DOHH2 (cell line): ENCODE measurements around the gene CTDSPL.

Source experiments
- H3F3A ChIP-seq: fragments of 200-600 bp; sonication (generic), shearing (Covaris generic); 2 replicates; pipeline ENCODE4 v1.6.0; 2016; ENCODE audit warnings: antibody characterized with exemption, mild to moderate bottlenecking; ENCODE audit not compliant: control insufficient read depth, insufficient read depth
- H3K27ac ChIP-seq: fragments of 200-600 bp; sonication (generic); 2 replicates; pipeline ENCODE4 v1.5.1; 2014; ENCODE audit warnings: low read depth, mild to moderate bottlenecking, low read length, moderate library complexity
- H3K27me3 ChIP-seq: fragments of 200-600 bp; sonication (generic); 2 replicates; pipeline ENCODE4 v1.6.1; 2014; ENCODE audit warnings: mild to moderate bottlenecking, low read length, mixed read lengths; ENCODE audit not compliant: control insufficient read depth
- H3K36me3 ChIP-seq: fragments of 200-600 bp; sonication (generic); 2 replicates; pipeline ENCODE4 v1.6.1; 2014; ENCODE audit warnings: mild to moderate bottlenecking, low read length, moderate library complexity, mixed read lengths; ENCODE audit not compliant: control insufficient read depth
- H3K4me1 ChIP-seq: fragments of 200-600 bp; sonication (generic); 2 replicates; pipeline ENCODE4 v1.6.1; 2014; ENCODE audit warnings: mild to moderate bottlenecking, low read length, mixed read lengths; ENCODE audit not compliant: control insufficient read depth
- H3K4me2 ChIP-seq: fragments of 200-600 bp; sonication (generic); 2 replicates; pipeline ENCODE4 v1.6.0; 2014; ENCODE audit warnings: mild to moderate bottlenecking, low read length, moderate library complexity
- H3K4me3 ChIP-seq: fragments of 200-600 bp; sonication (generic); 2 replicates; pipeline ENCODE4 v1.5.1; 2014; ENCODE audit warnings: mild to moderate bottlenecking, low read length, mixed read lengths
- H3K79me2 ChIP-seq: fragments of 200-600 bp; sonication (generic); 2 replicates; pipeline ENCODE4 v1.6.1; 2014; ENCODE audit warnings: mild to moderate bottlenecking, low read length, mixed read lengths; ENCODE audit not compliant: control insufficient read depth
- H3K9me2 ChIP-seq: fragments of 200-600 bp; sonication (generic); replicated peaks from 2 replicates; pipeline ENCODE4 v1.6.1; 2014; ENCODE audit warnings: mild to moderate bottlenecking, low read length, mixed read lengths; ENCODE audit not compliant: control insufficient read depth
- H3K9me3 ChIP-seq: fragments of 200-600 bp; sonication (generic); 2 replicates; pipeline ENCODE4 v1.6.1; 2014; ENCODE audit warnings: antibody characterized with exemption, low read length, mixed read lengths; ENCODE audit not compliant: control insufficient read depth, insufficient read depth
- H4K20me1 ChIP-seq: fragments of 200-600 bp; sonication (generic); 2 replicates; pipeline ENCODE4 v1.6.0; 2014; ENCODE audit warnings: low read depth, mild to moderate bottlenecking, antibody characterized with exemption, low read length, moderate library complexity; ENCODE audit not compliant: control insufficient read depth, insufficient read depth
- EZH2phosphoT487 ChIP-seq: fragments of 200-600 bp; sonication (generic); IDR thresholded peaks from 2 replicates; pipeline ENCODE4 v1.6.1; 2017; ENCODE audit warnings: borderline replicate concordance, mild to moderate bottlenecking, antibody characterized with exemption, low read length, moderate library complexity, mixed read lengths
- TF ChIP-seq, protein P1 (sequence below): fragments of 200-600 bp; sonication (generic); IDR thresholded peaks from one replicate; pipeline ENCODE4 v1.5.1; 2014; ENCODE audit warnings: antibody characterized with exemption, mild to moderate bottlenecking, low read depth, low read length; ENCODE audit not compliant: poor library complexity, severe bottlenecking

Gene CTDSPL

DNA sequence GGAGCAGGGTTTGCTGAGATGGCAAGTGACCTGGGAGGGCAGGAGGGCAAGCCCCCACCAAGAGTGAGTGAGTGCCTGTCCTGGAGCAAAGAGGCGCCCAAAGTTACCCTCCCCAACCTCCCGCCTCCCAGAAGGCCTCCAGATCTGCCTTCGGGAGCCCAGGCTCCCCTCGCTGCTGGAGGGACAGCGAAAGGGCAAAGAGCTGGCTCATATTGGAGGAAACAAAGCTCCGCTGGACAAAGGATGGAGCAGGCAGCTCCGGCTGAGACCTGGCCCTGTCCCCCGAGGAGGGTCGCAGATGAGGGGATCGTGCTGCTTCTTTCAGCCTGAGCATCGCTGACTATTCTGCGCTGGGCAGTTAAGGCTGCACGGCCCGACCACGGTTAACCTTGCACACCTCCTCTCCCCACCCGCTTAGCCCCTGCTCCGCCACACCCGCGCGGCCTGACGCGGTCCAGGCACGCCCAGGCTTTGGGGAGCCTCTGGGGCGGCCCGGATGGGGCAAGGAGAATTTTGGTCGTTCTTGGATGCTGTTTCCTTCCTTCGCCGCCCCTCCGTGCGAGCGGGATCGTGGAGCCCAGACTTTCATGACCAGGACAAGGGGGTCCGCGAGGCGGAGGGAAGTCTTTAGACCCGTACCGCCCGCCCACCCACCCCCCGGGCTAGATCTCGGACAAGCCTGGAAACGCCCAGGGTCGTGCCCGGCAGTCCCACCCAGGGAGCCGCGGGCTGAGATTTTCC, 167.1 kb downstream of the CTDSPL start:
- H3K4me2 ChIP-seq, result no peak overlapping the region
- peaks cover 32% of the 10 kb centered on the region for H3K27me3 ChIP-seq
- H3K9me2 ChIP-seq, result no peaks in the 10 kb centered on the region
- H3K4me3 ChIP-seq, result no peak overlapping the region
- TF ChIP-seq, protein P1, sequence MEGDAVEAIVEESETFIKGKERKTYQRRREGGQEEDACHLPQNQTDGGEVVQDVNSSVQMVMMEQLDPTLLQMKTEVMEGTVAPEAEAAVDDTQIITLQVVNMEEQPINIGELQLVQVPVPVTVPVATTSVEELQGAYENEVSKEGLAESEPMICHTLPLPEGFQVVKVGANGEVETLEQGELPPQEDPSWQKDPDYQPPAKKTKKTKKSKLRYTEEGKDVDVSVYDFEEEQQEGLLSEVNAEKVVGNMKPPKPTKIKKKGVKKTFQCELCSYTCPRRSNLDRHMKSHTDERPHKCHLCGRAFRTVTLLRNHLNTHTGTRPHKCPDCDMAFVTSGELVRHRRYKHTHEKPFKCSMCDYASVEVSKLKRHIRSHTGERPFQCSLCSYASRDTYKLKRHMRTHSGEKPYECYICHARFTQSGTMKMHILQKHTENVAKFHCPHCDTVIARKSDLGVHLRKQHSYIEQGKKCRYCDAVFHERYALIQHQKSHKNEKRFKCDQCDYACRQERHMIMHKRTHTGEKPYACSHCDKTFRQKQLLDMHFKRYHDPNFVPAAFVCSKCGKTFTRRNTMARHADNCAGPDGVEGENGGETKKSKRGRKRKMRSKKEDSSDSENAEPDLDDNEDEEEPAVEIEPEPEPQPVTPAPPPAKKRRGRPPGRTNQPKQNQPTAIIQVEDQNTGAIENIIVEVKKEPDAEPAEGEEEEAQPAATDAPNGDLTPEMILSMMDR, result no peak
- TF ChIP-seq EZH2phosphoT487, result no peak
- no peaks in the 10 kb centered on the region for H3K9me3 ChIP-seq
- H3K36me3 ChIP-seq, result no peaks in the 10 kb centered on the region
- no peaks in the 10 kb centered on the region for H3F3A ChIP-seq
- peaks cover 12% of the 10 kb centered on the region for H3K4me1 ChIP-seq
- no peaks in the 10 kb centered on the region for H4K20me1 ChIP-seq
- H3K79me2 ChIP-seq, result no peaks in the 10 kb centered on the region
- no peak overlapping the region for H3K27ac ChIP-seq

DNA sequence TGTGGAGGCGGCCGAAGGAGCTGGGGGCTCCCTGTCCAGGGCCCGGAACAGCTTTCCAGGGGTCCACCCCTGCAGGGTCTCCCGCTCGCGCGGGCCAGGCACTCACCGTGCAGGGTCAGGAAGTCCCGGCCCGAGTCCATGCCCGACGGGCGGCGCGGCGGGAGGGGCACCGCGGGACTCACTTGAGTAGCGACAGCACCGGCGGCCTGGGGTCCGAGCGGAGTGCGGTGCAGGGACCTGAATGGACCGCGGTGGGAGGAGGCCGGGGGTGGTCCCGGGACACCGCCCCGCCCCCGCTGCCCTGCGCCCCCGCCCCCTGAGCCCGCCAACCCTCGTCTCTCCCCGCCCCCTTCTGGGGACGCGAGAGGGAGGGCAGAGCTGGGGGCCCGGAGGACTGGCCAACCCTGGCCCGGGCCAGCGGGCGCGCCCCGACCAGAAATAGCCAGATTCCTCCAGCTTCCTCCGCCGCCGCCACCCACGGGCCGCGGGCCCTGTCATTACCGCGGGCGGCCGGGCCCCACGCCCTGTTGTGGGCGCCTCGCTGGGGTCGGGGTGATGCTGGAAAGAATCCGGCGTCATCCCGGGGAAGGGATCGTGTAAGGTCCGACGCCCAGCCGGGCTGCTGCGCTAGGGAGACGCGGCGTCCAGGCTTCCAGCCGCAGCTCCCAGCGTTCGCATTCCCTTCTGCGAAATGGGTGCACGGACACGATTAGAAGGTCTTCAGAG, 167.9 kb downstream of the CTDSPL start, which contains the start of gene PLCD1:
PLCD1 (minus strand) TSS at position 243 of the 726 bp plus-strand sequence; CDS start at position 140, 103 bp downstream.
- Histone ChIP-seq H3K36me3 (no peaks in the 10 kb centered on the region), H3K9me2 (no peaks in the 10 kb centered on the region), H4K20me1 (no peaks in the 10 kb centered on the region), H3K4me1 (peaks cover 7% of the 10 kb centered on the region), H3K27me3 (peaks cover 32% of the 10 kb centered on the region), H3K4me2 (no peak within 1 kb of the TSS), H3F3A (no peaks in the 10 kb centered on the region), H3K4me3 (no peak within 1 kb of the TSS), H3K79me2 (no peaks in the 10 kb centered on the region), H3K27ac (no peak within 1 kb of the TSS), H3K9me3 (no peaks in the 10 kb centered on the region)
- TF ChIP-seq EZH2phosphoT487, result no peak
- TF ChIP-seq, protein P1, result no peak

DNA sequence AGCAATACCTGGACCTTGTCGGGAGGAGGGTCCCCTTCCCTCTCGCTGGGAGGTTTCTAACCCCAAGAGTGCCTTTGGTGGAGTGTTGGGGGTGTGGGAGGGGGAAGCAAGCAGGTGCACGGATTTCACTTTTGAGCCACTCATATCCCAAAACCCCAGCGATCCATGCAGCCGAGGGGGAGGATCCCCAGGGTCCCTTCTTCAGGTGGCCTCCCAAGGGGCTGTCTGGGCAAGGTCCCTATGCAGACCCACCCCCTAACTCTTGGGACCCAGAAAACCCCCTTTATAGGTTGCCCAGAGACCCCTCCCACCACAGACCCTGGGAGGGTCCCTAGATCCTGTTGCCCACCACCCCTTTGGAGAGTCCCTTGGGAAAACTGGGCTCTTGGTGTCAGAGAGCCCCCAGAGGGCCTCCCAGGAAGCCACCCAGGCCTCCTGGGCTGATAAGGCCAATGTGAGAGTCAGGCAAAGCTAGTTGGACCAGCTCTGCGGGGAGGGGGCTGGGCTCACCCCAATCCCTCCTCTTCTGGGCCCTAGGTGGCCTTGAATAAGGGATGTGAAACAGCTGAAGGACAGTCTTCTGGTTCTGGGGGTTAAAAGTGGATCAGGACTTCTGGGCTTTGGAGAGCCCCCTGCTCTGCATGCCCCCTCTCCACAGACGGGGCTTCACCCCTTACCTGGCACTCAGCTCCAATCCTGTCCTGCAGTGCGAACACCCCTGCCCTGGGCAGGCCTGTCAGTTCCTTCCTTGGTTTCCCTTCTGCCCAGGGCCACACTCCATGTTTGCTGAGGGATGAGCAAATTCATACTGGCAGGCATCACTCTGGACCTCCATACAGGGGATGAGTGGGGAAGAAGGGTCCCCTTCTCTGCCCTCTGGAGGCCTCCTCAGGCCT, 168.7 kb downstream of the CTDSPL start:
- H3K79me2 ChIP-seq, result no peaks in the 10 kb centered on the region
- no peak overlapping the region for H3K4me2 ChIP-seq
- H3K4me3 ChIP-seq, result no peak overlapping the region
- no peaks in the 10 kb centered on the region for H3K36me3 ChIP-seq
- peaks cover 5% of the 10 kb centered on the region for H3K4me1 ChIP-seq
- H3K9me3 ChIP-seq, result no peaks in the 10 kb centered on the region
- no peaks in the 10 kb centered on the region for H4K20me1 ChIP-seq
- peaks cover 32% of the 10 kb centered on the region for H3K27me3 ChIP-seq
- no peaks in the 10 kb centered on the region for H3F3A ChIP-seq
- TF ChIP-seq, protein P1, result no peak
- TF ChIP-seq EZH2phosphoT487, result no peak; the same call in 1 of the 2 replicates
- H3K27ac ChIP-seq, result no peak overlapping the region
- no peaks in the 10 kb centered on the region for H3K9me2 ChIP-seq
